ENCODE results near the gene ARHGEF28.

ARHGEF28 gene

DNA sequence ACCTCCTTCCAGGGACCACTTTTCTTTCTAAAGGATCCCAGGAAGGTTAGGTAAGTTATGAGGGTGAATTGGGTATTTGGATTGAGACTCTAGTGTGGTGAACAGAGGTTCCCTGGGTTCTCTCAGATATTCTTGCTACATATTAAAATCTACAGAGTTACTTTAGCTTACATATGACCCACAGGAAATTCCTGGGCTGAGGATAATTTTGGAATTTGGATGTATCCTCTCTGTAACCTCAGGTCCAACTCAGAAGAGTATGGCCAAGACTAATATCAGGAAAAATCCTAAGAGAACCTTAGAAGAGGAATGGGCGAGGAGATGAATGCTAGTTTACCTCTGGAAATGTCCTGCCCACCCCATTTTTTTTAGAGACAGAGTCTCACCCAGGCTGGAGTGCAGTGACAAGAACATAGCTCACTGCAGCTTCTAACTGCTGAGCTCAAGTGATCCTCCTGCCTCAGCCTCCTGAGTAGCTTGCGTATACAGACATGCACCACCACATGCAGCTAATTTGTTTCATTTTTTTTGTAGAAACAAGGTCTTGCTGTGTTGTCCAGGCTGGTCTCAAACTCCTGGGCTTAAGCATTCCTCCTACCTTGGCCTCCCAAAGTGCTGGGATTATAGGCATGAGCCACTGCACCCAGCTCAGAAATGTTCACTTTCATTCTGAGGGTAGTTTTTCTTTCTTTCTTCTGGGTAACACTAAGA, 196.4 kb downstream of the ARHGEF28 start:
- no peak for DNase-seq

GRCh38 chr5:73822989-73823339, 197.0 kb downstream of the ARHGEF28 start:
- DNase-seq = no peak

DNA sequence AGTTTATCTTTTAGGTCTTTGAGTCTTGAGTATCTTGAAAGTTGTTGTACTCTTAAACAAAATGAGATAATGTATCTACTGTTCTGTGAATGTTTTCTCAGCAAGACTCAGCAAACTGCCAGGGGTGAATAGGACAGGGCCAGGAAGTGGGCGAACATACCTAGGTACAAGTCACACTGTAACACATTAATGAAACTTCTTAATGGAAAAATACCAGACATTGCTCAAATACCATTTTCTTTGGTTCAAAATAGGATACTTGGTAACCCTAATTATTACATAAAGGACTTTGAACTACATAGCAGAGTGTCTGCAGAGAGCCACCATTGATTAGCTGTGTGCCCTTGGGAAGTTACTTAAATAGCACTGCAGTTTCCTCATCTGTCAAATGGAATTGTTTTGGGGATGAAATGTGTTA, 197.5 kb downstream of the ARHGEF28 start:
- DNase-seq = no peak

DNA sequence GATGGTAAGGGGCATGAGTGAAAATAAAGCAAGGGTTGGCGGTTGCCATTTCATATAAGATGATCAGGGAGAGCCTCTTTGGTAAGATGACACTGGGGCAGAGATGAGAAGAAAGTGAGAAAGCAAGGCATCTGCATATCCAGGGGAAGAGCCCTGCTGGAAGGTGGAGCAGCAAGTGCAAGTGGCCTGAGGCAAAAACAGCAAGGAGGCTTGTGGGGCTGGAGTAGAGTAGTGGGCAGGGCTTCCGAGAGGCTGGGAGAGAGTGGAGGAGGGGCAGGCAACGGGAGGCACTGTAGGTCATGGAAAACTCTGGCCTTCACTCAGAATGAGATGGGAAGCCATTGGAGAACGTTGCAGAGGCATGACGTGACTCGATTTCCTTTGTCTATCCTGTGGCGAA, 199.2 kb downstream of the ARHGEF28 start:
- no peak for DNase-seq

GRCh38 chr5:73825736-73826135, 199.7 kb downstream of the ARHGEF28 start:
- no peak for DNase-seq

DNA sequence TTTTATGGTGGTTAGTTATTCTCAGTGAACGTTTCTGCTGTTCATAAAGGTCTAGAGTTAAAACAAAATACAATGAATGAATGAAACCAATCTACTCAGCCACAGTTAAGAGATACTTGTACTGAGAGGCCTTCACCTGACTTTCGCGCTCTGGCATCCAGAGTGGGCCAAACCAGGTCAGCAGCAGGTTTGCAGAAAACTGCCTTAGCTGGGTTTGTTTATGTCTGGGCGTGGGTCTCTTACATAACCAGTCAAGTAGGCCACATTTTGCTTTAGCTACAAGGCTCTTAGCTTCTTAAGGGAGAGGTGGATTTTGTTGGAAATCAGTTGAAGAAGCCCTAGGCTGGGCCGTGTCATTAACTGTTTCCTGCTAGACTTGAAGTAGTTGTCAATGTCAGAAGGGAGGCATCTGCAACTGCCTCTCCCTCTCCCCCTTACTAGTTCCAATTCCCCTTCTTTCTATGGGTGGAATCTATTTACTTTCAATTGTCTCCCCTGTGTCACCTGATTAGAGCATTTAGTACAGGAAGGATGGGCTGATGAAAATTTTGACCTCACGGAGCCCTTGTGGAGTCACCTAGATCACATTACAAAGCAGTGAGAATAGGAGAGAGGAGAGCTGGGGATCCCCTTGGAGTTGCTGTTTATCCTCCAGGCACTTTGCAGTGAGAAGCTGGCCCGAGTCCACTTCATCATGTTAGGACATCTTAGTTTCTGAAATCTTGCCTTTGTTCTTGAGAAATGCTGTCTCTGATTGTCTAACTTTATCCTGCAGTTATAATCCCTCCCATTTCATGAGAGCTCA, 200.5 kb downstream of the ARHGEF28 start:
- DNase-seq = no peak

DNA sequence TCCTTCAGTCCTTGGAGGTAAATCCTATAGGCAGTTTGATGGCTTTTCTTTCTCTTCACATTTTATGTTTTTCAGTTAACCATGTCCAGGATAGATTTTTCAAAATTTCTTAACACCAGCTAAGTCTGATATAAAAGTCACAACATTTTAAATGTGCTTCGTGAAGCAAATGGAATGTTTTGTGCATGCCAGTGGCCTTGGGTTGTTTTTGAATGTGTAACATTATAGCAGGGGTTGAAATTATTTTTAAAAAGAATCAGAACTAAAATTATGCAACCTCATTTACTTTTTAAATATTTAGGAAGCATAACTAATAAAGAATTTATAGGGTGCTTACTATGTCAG, 201.1 kb downstream of the ARHGEF28 start:
- no peak for DNase-seq

DNA sequence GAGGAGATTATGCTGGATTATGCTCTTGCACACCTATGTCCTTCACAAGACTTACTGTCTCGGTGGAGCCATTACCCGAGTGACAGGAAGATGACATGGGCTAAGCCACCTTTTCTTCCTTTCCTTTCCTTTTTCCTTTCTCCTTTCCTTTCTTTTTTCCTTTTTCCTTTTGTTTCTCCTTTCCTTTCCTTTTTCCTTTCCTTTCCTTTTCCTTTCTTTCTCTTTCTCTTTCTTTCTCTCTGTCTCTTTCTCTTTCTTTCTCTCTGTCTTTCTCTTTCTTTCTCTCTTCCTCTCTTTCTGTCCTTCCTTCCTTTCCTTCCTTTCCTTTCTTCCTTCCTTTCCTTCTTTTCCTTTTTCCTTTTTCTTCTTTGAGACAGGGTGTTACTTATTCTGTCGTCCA, 202.5 kb downstream of the ARHGEF28 start:
- no peak for DNase-seq

DNA sequence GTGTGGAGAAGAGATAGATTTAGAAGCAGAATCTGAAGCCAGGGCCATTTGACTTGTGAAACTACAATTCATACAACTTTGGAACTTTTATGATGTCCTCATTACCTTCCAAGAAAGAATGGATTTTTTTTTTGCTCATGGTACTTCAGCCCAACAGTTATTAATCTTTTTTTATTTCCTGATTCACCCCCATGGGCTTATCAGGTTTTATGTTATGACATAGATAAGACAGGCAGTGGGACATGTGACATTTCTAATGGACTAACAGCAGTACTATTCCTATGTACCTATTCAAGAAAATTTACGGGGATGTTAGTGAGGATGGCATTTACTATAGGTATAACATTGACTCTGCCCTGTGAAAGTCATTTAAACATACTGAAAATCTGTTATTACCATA, 204.7 kb downstream of the ARHGEF28 start:
- DNase-seq = no peak

- DNase-seq = no peak
These were observed 205.1 kb downstream of the ARHGEF28 start for GRCh38 chr5:73831066-73831465.

DNA sequence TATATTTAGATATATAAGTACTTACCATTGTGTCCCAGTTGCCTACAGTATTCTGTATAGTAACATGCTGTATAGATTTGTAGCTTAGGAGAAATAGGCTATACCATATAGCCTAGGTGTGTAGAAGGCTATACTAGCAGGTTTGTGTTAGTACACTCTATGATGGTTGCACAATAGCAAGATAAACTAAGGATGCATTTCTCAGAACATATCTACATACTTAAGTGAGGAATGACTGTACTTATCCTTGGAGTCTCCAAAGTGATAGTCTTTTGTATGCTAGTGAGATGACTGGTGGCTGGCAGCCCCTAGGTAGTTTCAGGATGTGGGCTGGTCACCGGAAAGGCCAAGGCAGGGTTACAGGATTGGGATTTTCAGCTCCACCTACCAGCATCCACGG, 208.7 kb downstream of the ARHGEF28 start:
- DNase-seq = no peak

DNA sequence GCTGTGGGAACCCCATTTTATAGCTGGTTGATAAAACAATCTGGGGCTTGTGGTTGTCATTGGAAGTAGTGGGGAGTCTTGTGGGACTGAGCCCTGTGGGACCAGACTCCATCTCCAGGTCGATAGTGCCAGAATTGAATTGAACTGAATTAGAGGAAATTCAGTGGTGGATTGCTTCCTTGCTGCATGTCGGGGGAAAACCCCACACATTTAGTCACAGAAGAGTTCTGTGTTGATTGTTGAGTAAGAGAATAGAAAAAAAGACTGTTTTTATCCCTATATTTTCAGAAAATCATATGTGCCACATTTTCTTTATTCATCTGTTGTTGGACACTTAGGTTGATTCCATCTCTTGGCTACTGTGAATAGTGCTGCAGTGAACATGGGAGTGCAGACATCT, 209.7 kb downstream of the ARHGEF28 start:
- no peak for DNase-seq

GRCh38 chr5:73836607-73837006, 210.6 kb downstream of the ARHGEF28 start:
- DNase-seq = no peak

DNA sequence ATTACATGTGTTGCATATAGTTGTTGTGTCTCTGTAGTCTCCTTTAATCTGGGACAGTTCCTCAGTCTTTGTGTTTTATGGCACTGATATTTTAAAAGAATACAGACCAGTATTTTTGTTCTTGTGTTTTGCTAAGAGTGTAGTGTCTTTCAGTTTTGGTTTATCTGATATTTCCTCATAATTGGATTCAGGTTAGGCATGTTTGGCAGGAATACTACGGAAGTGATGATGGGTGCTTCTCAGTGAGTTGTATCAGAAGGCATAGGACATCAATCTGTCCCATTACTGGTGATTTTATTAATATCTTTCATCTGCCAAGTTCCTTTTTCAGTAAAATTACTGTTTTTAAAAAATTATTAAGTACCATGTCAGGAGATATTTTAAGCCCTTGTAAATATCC, 212.9 kb downstream of the ARHGEF28 start:
- no peak for DNase-seq

GRCh38 chr5:73841641-73842040, 215.6 kb downstream of the ARHGEF28 start:
- no peak for DNase-seq

DNA sequence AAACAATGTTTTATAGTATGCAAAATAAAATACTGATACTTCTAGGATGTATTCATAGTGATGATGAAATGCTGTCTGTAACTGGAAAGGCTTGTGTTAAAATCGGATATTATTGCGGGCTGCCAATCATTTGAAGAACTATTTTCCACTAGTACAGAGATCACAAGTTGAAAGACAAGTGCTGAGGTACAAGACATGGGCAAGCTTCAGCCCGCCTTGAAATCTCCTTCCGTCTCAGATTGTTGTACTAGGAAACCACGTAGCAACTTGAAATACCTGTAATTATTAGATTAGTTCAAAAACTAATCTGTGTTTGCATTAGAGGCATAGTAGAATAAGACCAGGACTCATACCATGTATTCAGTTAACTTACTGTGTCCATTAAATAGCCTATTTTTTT, 218.2 kb downstream of the ARHGEF28 start:
- no peak for DNase-seq

- DNase-seq = no peak
These were observed 225.6 kb downstream of the ARHGEF28 start for GRCh38 chr5:73851471-73852181.

GRCh38 chr5:73853091-73853490, 227.1 kb downstream of the ARHGEF28 start:
- no peak for DNase-seq

- DNase-seq = no peak
These were observed 231.0 kb downstream of the ARHGEF28 start for GRCh38 chr5:73856997-73857396.

- no peak for DNase-seq
These were observed 231.4 kb downstream of the ARHGEF28 start for GRCh38 chr5:73857446-73857845.

- no peak for DNase-seq
These were observed 232.1 kb downstream of the ARHGEF28 start for GRCh38 chr5:73858054-73858453.

DNA sequence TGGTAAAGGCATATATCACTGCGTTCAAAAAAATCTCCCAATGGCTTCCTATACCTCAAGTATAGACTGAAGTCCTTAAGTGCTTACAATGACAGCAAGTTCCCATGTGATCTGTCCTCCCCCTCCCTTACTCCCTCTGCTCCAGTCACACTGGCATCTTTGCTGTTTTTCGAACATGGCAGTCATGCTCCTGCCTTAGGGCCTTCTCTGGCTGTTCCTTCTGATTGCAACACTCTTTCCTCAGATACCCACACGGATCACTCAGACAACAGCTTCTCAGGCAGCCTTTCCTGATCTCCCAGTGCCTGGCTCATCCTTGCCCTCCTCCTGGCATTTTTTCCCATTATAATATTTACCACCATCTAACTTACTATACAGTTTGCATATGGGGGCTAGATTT, 232.8 kb downstream of the ARHGEF28 start:
- no peak for DNase-seq

- no peak for DNase-seq
These were observed 233.7 kb downstream of the ARHGEF28 start for GRCh38 chr5:73859696-73860095.

Measured in cortex of kidney (tissue), 1 donor.